GM23338 (cell line): ENCODE measurements around the gene MAPKAPK2. TPM values are rescaled to one million over a fixed set of nuclear protein-coding genes. Genes with fewer than 3 reads are reported as not detected.

Source experiments
- ATAC-seq: fragments of 200-7000 bp; cut with Tn5 transposase; 3 replicates; pipeline ENCODE4 v1.9.1; 2020
- DNase-seq: peaks from one replicate; pipeline ENCODE4 v3.0.0-alpha.2; 2015; ENCODE audit warnings: low spot score
- H2AFZ ChIP-seq: fragments of 200-600 bp; sonication (generic); 2 replicates; pipeline ENCODE4 v1.8.0; 2016; ENCODE audit warnings: antibody characterized with exemption, mild to moderate bottlenecking, moderate library complexity
- H3F3A ChIP-seq: fragments of 200-600 bp; sonication (generic); replicated peaks from 2 replicates; pipeline ENCODE4 v1.8.0; 2017; ENCODE audit warnings: antibody characterized with exemption, mixed run types, low read depth
- H3K27ac ChIP-seq: fragments of 200-600 bp; sonication (generic); 2 replicates; pipeline ENCODE4 v1.6.1; 2016; ENCODE audit warnings: low read depth
- H3K27me3 ChIP-seq: fragments of 200-600 bp; sonication (generic); 2 replicates; pipeline ENCODE4 v1.8.0; 2016; ENCODE audit warnings: mild to moderate bottlenecking, mixed run types, moderate library complexity; ENCODE audit not compliant: insufficient read depth
- H3K36me3 ChIP-seq: fragments of 200-600 bp; sonication (generic); 2 replicates; pipeline ENCODE4 v1.8.0; 2016; ENCODE audit warnings: mild to moderate bottlenecking; ENCODE audit not compliant: insufficient read depth
- H3K4me1 ChIP-seq: fragments of 200-600 bp; sonication (generic); 2 replicates; pipeline ENCODE4 v1.8.0; 2016; ENCODE audit warnings: mild to moderate bottlenecking, moderate library complexity; ENCODE audit not compliant: insufficient read depth
- H3K4me2 ChIP-seq: fragments of 200-600 bp; sonication (generic); 2 replicates; pipeline ENCODE4 v1.7.1; 2017; ENCODE audit warnings: mixed run types
- H3K4me3 ChIP-seq: fragments of 200-600 bp; sonication (generic); 2 replicates; pipeline ENCODE4 v1.6.1; 2016; ENCODE audit warnings: mixed run types
- H3K79me2 ChIP-seq: fragments of 200-600 bp; sonication (generic); replicated peaks from 2 replicates; pipeline ENCODE4 v1.8.0; 2017; ENCODE audit warnings: mild to moderate bottlenecking; ENCODE audit not compliant: insufficient read depth
- H3K9me2 ChIP-seq: fragments of 200-600 bp; sonication (generic); 2 replicates; pipeline ENCODE4 v1.8.0; 2017; ENCODE audit not compliant: insufficient read depth
- H4K20me1 ChIP-seq: fragments of 200-600 bp; sonication (generic); replicated peaks from 2 replicates; pipeline ENCODE4 v1.8.0; 2017; ENCODE audit warnings: mild to moderate bottlenecking; ENCODE audit not compliant: insufficient read depth
- H3K27ac Mint-ChIP-seq: 2 replicates; pipeline ENCODE4 v1.8.0; 2020; ENCODE audit warnings: inconsistent platforms, mild to moderate bottlenecking, moderate library complexity, mixed read lengths
- H3K27me3 Mint-ChIP-seq: 3 replicates; pipeline ENCODE4 v1.8.0; 2022; ENCODE audit warnings: low read depth, mild to moderate bottlenecking, moderate library complexity, mixed read lengths, inconsistent platforms; ENCODE audit not compliant: insufficient read depth, poor library complexity
- H3K36me3 Mint-ChIP-seq: 3 replicates; pipeline ENCODE4 v1.8.0; 2021; ENCODE audit warnings: low read depth, mild to moderate bottlenecking, inconsistent platforms, moderate library complexity, mixed read lengths
- H3K4me1 Mint-ChIP-seq: 3 replicates; pipeline ENCODE4 v1.8.0; 2020; ENCODE audit warnings: mild to moderate bottlenecking, inconsistent platforms, mixed read lengths
- H3K4me3 Mint-ChIP-seq: 3 replicates; pipeline ENCODE4 v1.8.0; 2021; ENCODE audit warnings: moderate library complexity, mild to moderate bottlenecking, inconsistent platforms, mixed read lengths
- H3K9me3 Mint-ChIP-seq: 3 replicates; pipeline ENCODE4 v1.8.0; 2020; ENCODE audit warnings: moderate library complexity, mild to moderate bottlenecking, inconsistent platforms, mixed read lengths
- CREB1 ChIP-seq: fragments of 250-450 bp; sonication (Bioruptor Pico); IDR thresholded peaks from 2 replicates; pipeline ENCODE4 v1.5.0; 2020; ENCODE audit warnings: low read depth, mild to moderate bottlenecking, moderate library complexity
- EZH2 ChIP-seq: fragments of 200-600 bp; sonication (generic); IDR thresholded peaks from one replicate; pipeline ENCODE4 v1.8.0; 2017; ENCODE audit warnings: antibody characterized with exemption, mild to moderate bottlenecking, low read depth; ENCODE audit not compliant: unreplicated experiment
- EZH2phosphoT487 ChIP-seq: fragments of 200-600 bp; sonication (generic); IDR thresholded peaks from one replicate; pipeline ENCODE4 v1.8.1; 2018; ENCODE audit warnings: antibody characterized with exemption; ENCODE audit not compliant: unreplicated experiment
- JUNB ChIP-seq: IDR thresholded peaks from one replicate; pipeline ENCODE4 v1.6.1; 2016; ENCODE audit warnings: antibody characterized with exemption; ENCODE audit not compliant: unreplicated experiment
- NANOG ChIP-seq: IDR thresholded peaks from 2 replicates; pipeline ENCODE4 v1.6.1; 2016; ENCODE audit warnings: antibody characterized with exemption, borderline replicate concordance
- POLR2AphosphoS5 ChIP-seq: IDR thresholded peaks from 2 replicates; pipeline ENCODE4 v1.6.1; 2016; ENCODE audit warnings: antibody characterized with exemption, low read depth
- STAT1 ChIP-seq: IDR thresholded peaks from one replicate; pipeline ENCODE4 v1.6.1; 2016; ENCODE audit warnings: antibody characterized with exemption; ENCODE audit not compliant: unreplicated experiment
- ZNF114 ChIP-seq: fragments of 250-450 bp; sonication (Bioruptor Pico); IDR thresholded peaks from 2 replicates; pipeline ENCODE4 v1.5.0; 2020; ENCODE audit warnings: mild to moderate bottlenecking, moderate library complexity
- ZNF331 ChIP-seq: fragments of 250-450 bp; sonication (Bioruptor Pico); IDR thresholded peaks from 2 replicates; pipeline ENCODE4 v1.5.0; 2020; ENCODE audit warnings: low read depth, mild to moderate bottlenecking, moderate library complexity
- polyA plus RNA-seq: library from polyadenylated mRNA; unstranded; fragments of >200 nt; fragmentation: Nextera tagmentation; extraction: Ambion mirVana; gene quantifications from 2 replicates; pipeline ENCODE4 v1.2.1, GENCODE V29; 2016
- total RNA-seq: library from RNA; depleted of rRNA; stranded (reverse); fragments of >200 nt; shearing (Covaris generic); gene quantifications from 2 replicates; pipeline ENCODE4 v1.2.3, GENCODE V29; 2014
- TF ChIP-seq, protein P1 (sequence below): IDR thresholded peaks from one replicate; pipeline ENCODE4 v1.6.1; 2018; ENCODE audit warnings: antibody characterized with exemption; ENCODE audit not compliant: unreplicated experiment
- TF ChIP-seq, protein P2 (sequence below): fragments of 250-450 bp; sonication (Bioruptor Pico); IDR thresholded peaks from 2 replicates; pipeline ENCODE4 v1.5.0; 2020; ENCODE audit warnings: mild to moderate bottlenecking, moderate library complexity
- TF ChIP-seq, protein P3 (sequence below), 2 experiments: fragments of 200-600 bp in 1 of 2; sonication (generic) in 1 of 2; conservative IDR thresholded peaks; 2 replicates each; pipeline versions ENCODE4 v1.5.1 to v1.6.1; 2016 to 2017; ENCODE audit warnings: antibody characterized with exemption in 2 of 2, low read depth in 2 of 2, mild to moderate bottlenecking in 2 of 2, moderate library complexity in 1 of 2
- TF ChIP-seq, protein P4 (sequence below): IDR thresholded peaks from 2 replicates; pipeline ENCODE4 v1.6.1; 2016; ENCODE audit warnings: antibody characterized with exemption

MAPKAPK2 gene
- total and polyA plus RNA-seq, 2 experiments from 2014 or later = 10.1 to 30.4 TPM

DNA sequence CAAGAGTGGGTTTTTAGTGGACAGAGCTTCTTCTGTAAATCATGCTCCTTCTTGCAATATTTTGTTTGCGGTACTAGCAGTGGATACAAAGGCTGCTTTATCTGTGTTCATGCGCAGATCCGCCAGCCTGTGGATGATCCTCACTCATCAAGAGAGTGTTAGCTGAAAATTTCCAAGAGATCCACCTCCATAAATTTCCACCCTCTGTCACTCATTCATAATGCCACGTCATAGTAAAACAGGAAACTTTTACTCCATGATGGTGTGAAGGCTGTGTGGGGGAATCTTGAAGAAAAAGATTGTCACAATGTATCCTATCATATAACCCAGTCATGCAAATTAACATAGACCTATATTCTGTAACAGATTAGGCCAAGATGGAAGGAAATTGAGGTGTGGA, 4.4 kb upstream of the MAPKAPK2 start:
- H3F3A ChIP-seq = no peaks in the 10 kb centered on the region
- Mint-ChIP-seq H3K36me3 (no peaks in the 10 kb centered on the region; the same call in 2 of the 3 replicates), H3K4me1 (peaks cover 12% of the 10 kb centered on the region), H3K27ac (no peak overlapping the region), H3K27me3 (peaks cover 20% of the 10 kb centered on the region), H3K4me3 (no peak overlapping the region), H3K9me3 (no peaks in the 10 kb centered on the region)
- ATAC-seq (no peak), DNase-seq (no peak)
- H3K27ac ChIP-seq = no peak overlapping the region
- TF ChIP-seq CREB1 (CRISPR knock-in tag) (no peak), EZH2phosphoT487 (no peak), STAT1 (no peak), POLR2AphosphoS5 (no peak), EZH2 (no peak), JUNB (no peak), NANOG (no peak), ZNF114 (no peak), ZNF331 (no peak)
- TF ChIP-seq, protein P1, sequence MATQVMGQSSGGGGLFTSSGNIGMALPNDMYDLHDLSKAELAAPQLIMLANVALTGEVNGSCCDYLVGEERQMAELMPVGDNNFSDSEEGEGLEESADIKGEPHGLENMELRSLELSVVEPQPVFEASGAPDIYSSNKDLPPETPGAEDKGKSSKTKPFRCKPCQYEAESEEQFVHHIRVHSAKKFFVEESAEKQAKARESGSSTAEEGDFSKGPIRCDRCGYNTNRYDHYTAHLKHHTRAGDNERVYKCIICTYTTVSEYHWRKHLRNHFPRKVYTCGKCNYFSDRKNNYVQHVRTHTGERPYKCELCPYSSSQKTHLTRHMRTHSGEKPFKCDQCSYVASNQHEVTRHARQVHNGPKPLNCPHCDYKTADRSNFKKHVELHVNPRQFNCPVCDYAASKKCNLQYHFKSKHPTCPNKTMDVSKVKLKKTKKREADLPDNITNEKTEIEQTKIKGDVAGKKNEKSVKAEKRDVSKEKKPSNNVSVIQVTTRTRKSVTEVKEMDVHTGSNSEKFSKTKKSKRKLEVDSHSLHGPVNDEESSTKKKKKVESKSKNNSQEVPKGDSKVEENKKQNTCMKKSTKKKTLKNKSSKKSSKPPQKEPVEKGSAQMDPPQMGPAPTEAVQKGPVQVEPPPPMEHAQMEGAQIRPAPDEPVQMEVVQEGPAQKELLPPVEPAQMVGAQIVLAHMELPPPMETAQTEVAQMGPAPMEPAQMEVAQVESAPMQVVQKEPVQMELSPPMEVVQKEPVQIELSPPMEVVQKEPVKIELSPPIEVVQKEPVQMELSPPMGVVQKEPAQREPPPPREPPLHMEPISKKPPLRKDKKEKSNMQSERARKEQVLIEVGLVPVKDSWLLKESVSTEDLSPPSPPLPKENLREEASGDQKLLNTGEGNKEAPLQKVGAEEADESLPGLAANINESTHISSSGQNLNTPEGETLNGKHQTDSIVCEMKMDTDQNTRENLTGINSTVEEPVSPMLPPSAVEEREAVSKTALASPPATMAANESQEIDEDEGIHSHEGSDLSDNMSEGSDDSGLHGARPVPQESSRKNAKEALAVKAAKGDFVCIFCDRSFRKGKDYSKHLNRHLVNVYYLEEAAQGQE = no peak
- TF ChIP-seq, protein P2, sequence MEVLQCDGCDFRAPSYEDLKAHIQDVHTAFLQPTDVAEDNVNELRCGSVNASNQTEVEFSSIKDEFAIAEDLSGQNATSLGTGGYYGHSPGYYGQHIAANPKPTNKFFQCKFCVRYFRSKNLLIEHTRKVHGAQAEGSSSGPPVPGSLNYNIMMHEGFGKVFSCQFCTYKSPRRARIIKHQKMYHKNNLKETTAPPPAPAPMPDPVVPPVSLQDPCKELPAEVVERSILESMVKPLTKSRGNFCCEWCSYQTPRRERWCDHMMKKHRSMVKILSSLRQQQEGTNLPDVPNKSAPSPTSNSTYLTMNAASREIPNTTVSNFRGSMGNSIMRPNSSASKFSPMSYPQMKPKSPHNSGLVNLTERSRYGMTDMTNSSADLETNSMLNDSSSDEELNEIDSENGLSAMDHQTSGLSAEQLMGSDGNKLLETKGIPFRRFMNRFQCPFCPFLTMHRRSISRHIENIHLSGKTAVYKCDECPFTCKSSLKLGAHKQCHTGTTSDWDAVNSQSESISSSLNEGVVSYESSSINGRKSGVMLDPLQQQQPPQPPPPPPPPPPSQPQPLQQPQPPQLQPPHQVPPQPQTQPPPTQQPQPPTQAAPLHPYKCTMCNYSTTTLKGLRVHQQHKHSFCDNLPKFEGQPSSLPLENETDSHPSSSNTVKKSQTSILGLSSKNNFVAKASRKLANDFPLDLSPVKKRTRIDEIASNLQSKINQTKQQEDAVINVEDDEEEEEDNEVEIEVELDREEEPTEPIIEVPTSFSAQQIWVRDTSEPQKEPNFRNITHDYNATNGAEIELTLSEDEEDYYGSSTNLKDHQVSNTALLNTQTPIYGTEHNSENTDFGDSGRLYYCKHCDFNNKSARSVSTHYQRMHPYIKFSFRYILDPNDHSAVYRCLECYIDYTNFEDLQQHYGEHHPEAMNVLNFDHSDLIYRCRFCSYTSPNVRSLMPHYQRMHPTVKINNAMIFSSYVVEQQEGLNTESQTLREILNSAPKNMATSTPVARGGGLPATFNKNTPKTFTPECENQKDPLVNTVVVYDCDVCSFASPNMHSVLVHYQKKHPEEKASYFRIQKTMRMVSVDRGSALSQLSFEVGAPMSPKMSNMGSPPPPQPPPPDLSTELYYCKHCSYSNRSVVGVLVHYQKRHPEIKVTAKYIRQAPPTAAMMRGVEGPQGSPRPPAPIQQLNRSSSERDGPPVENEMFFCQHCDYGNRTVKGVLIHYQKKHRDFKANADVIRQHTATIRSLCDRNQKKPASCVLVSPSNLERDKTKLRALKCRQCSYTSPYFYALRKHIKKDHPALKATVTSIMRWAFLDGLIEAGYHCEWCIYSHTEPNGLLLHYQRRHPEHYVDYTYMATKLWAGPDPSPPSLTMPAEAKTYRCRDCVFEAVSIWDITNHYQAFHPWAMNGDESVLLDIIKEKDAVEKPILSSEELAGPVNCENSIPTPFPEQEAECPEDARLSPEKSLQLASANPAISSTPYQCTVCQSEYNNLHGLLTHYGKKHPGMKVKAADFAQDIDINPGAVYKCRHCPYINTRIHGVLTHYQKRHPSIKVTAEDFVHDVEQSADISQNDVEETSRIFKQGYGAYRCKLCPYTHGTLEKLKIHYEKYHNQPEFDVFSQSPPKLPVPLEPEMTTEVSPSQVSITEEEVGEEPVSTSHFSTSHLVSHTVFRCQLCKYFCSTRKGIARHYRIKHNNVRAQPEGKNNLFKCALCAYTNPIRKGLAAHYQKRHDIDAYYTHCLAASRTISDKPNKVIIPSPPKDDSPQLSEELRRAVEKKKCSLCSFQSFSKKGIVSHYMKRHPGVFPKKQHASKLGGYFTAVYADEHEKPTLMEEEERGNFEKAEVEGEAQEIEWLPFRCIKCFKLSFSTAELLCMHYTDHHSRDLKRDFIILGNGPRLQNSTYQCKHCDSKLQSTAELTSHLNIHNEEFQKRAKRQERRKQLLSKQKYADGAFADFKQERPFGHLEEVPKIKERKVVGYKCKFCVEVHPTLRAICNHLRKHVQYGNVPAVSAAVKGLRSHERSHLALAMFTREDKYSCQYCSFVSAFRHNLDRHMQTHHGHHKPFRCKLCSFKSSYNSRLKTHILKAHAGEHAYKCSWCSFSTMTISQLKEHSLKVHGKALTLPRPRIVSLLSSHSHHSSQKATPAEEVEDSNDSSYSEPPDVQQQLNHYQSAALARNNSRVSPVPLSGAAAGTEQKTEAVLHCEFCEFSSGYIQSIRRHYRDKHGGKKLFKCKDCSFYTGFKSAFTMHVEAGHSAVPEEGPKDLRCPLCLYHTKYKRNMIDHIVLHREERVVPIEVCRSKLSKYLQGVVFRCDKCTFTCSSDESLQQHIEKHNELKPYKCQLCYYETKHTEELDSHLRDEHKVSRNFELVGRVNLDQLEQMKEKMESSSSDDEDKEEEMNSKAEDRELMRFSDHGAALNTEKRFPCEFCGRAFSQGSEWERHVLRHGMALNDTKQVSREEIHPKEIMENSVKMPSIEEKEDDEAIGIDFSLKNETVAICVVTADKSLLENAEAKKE (CRISPR knock-in tag) = no peak
- TF ChIP-seq, protein P3, sequence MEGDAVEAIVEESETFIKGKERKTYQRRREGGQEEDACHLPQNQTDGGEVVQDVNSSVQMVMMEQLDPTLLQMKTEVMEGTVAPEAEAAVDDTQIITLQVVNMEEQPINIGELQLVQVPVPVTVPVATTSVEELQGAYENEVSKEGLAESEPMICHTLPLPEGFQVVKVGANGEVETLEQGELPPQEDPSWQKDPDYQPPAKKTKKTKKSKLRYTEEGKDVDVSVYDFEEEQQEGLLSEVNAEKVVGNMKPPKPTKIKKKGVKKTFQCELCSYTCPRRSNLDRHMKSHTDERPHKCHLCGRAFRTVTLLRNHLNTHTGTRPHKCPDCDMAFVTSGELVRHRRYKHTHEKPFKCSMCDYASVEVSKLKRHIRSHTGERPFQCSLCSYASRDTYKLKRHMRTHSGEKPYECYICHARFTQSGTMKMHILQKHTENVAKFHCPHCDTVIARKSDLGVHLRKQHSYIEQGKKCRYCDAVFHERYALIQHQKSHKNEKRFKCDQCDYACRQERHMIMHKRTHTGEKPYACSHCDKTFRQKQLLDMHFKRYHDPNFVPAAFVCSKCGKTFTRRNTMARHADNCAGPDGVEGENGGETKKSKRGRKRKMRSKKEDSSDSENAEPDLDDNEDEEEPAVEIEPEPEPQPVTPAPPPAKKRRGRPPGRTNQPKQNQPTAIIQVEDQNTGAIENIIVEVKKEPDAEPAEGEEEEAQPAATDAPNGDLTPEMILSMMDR (conservative IDR thresholded peaks at IDR 0.05; ENCODE audit: low read depth in 2 of 2) = no peak
- TF ChIP-seq, protein P4, sequence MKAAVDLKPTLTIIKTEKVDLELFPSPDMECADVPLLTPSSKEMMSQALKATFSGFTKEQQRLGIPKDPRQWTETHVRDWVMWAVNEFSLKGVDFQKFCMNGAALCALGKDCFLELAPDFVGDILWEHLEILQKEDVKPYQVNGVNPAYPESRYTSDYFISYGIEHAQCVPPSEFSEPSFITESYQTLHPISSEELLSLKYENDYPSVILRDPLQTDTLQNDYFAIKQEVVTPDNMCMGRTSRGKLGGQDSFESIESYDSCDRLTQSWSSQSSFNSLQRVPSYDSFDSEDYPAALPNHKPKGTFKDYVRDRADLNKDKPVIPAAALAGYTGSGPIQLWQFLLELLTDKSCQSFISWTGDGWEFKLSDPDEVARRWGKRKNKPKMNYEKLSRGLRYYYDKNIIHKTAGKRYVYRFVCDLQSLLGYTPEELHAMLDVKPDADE = no peak
- peaks cover 5% of the 10 kb centered on the region; the same call in 1 of the 2 replicates for H3K4me1 ChIP-seq
- H3K36me3 ChIP-seq = no peaks in the 10 kb centered on the region
- peaks cover 21% of the 10 kb centered on the region for H3K27me3 ChIP-seq
- H2AFZ ChIP-seq = no peak overlapping the region
- no peaks in the 10 kb centered on the region for H4K20me1 ChIP-seq
- H3K4me3 ChIP-seq = no peak overlapping the region
- H3K4me2 ChIP-seq = no peak overlapping the region
- H3K79me2 ChIP-seq = no peaks in the 10 kb centered on the region
- no peaks in the 10 kb centered on the region for H3K9me2 ChIP-seq
